Cardiac fibroblast (primary cell): ENCODE measurements around the gene MYH14.
"Not testable (repeated sequence)": the region's sequence is repeated elsewhere in the genome, so short reads cannot be mapped to it uniquely, and the experiment has no call there.

Source experiments
- DNase-seq, 2 donors: peaks; one replicate each; pipeline versions ENCODE4 v3.0.0 to v3.0.0-alpha.2; 2010; ENCODE audit warnings: low read depth in 2 of 2
- H3K4me3 ChIP-seq, 2 donors: replicated peaks in 1 of 2; 1 replicate in 1 of 2; 2 replicates in 1 of 2; pipeline ENCODE4 v1.5.1; 2011; ENCODE audit warnings: low read depth in 2 of 2, low read length in 2 of 2, mild to moderate bottlenecking in 2 of 2, moderate library complexity in 1 of 2
- TF ChIP-seq, protein P1 (sequence below): IDR thresholded peaks from one replicate; pipeline ENCODE4 v1.5.1; 2011; ENCODE audit warnings: low read depth, mild to moderate bottlenecking, low read length, inconsistent platforms

Gene MYH14

DNA sequence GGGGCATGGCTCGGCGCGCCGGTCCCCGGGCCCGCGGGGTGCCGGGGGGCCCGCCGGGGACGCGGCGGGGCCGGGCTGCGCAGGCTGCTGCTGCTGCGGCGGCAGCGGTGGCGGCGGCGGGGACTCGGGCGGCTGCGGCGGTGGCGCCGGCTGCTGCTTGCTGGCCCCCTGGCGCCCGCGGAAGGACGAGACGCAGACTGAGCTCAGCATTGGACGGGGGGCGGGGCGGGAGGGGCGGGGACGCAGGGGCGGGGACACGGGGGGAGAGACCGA lies 125.4 kb downstream of the MYH14 start:
- H3K4me3 ChIP-seq: no peak overlapping the region
- TF ChIP-seq, protein P1, sequence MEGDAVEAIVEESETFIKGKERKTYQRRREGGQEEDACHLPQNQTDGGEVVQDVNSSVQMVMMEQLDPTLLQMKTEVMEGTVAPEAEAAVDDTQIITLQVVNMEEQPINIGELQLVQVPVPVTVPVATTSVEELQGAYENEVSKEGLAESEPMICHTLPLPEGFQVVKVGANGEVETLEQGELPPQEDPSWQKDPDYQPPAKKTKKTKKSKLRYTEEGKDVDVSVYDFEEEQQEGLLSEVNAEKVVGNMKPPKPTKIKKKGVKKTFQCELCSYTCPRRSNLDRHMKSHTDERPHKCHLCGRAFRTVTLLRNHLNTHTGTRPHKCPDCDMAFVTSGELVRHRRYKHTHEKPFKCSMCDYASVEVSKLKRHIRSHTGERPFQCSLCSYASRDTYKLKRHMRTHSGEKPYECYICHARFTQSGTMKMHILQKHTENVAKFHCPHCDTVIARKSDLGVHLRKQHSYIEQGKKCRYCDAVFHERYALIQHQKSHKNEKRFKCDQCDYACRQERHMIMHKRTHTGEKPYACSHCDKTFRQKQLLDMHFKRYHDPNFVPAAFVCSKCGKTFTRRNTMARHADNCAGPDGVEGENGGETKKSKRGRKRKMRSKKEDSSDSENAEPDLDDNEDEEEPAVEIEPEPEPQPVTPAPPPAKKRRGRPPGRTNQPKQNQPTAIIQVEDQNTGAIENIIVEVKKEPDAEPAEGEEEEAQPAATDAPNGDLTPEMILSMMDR: no peak
- no peak for DNase-seq

DNA sequence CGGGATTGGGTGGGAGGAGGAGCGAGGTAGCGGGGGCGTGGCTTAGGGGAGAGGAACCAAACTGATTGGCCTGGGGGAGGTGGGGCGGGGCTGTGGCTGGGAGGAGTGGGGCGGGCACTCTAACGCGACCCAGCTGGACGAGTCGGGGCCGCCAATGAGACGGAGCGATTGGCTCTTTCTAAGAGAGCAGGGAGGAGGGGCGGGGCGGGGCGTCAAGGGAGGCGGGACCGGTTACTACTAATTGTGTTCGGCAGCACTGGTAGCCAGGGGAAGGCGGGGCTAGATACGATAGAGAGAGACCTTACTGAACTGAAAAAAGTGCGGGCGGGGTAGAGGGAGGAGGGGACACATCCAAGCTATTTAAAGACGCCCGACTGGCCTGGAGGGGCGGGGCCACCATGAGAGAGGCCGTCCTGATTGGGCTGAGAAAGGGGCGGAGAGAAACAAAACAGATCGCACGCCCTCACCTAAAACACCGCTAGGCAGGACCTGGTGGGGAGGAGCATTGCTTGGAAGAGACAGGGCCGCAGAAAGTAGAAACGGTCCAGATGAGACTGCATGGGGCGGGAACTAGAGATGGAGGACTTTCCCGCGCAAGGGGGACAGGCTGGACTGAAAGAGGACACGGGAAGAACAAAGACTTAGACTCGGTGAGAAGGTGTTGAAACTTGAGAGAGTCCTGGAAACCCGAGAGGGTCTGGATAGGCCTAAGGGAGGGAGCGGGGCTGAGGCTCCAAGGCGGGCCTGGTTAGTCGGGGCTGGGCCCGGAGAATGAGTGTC lies 125.9 kb downstream of the MYH14 start, which contains the start of gene KCNC3:
Gene KCNC3 (minus strand): TSS at position 232 of the 780 bp plus-strand sequence. CDS start 295 bp downstream, outside the sequence.
- peak; percentile 94 to 97 for DNase-seq

DNA sequence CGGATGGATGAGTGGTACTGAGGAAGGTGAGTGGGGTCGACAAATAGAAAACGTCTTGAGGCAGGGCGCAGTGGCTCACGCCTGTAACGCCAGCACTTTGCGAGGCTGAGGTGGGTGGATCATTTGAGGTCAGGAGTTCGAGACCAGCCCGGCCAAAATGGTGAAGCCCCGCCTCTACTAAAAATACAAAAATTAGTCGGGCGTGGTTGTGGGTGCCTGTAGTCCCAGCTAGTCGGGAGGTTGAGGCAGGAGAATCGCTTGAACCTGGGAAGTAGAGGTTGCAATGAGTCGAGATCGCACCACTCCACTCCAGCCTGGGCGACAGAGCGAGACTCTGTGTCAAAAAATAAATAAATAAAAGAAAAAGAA lies 126.5 kb downstream of the MYH14 start:
- not testable (repeated sequence) for DNase-seq

More for the DNA sequence above, 125.9 kb downstream of the MYH14 start, which contains the start of gene KCNC3:
- TF ChIP-seq, protein P1: no peak
- H3K4me3 ChIP-seq: peak within 1 kb of the TSS in 1 of 2 donors; percentile 32

DNA sequence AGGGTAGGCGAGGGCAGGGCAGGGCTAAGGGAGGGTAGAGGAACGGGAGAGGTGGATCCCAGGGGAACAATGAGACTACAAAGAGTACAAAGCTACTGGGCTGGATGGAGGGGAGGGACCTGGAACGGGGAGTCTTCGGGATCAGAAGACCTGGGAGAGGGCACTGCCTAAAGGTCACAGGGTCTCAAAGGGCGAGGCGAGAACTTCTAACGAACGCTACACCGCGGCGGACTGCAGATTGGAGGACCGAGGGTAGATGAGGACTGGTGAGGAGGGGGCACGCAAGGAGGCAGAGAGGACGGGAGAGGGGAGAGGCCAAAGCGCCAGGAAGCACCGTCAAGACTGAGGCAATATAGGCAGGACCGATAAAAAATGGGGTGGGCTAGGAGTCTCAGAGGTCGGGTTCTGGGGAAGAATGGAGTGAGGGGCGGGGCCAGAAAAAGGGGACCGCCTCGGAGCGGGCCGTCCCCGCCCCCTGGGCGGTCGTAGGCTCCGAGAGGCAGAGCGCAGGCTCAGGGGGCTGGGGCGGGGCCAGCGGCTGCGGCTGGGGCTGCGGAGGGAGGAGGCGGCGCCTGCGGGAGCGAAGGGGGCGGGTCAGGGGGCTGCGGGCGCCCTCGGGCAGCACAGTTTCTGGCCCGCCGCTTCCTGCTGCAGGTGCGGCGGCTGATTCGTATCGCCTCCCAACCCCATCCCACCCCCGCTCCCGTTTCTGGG lies 127.1 kb downstream of the MYH14 start:
- peak; percentile 9 to 41 for DNase-seq
- no peak overlapping the region for H3K4me3 ChIP-seq

More for the DNA sequence above, 126.5 kb downstream of the MYH14 start:
- H3K4me3 ChIP-seq: not testable (repeated sequence)

DNA sequence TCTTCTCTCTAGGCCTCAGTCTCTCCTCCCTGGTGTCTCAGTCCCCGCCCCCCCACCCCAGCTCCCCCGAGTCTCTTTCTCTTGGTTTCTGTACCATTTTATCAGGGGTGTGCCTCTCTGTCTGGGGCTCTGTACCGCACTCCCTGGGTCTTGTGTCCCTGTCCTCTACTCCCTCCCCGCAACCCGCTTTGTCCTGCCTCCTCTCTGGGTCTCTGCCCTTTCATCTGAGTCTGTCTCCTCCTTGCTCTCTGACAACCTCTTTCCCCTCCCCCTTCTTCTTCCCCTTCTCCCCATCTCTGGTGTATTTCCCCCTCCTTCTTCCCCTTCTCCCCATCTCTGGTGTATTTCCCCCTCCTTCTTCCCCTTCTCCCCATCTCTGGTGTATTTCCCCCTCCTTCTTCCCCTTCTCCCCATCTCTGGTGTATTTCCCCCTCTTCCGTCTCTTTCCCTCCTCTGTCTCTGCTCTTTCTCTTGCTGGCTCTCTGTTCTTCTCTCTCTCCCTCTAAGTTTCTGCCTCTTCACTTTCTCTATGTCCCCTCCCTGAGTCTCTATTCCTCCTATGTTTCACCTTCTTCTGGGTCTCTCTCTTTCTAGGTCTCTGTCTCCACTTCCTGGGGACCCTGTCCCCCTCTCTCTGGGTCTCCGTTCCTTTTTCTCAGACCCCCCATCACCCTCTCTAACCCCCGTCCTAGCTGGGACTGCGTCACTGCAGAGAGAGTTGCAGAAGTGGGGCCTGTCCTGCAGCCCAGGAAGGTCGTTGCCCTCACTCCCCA lies 128.0 kb downstream of the MYH14 start:
- DNase-seq: no peak
- TF ChIP-seq, protein P1: no peak
- no peak overlapping the region for H3K4me3 ChIP-seq

More for the DNA sequence above, 127.1 kb downstream of the MYH14 start:
- TF ChIP-seq, protein P1: no peak

DNA sequence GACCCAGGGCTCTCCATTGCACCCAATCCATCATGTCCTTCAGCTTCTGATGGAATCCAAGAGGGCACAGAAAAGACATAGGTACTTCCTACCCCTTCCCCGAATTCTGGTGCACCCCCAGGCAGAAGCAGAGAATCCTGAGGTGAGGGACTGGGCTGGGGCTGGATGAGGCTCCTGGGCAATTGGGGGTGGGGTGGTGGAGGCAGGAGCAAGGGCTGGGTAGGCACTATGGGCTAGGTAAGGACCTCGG lies 128.5 kb downstream of the MYH14 start:
- no peak overlapping the region for H3K4me3 ChIP-seq
- TF ChIP-seq, protein P1: no peak
- DNase-seq: no peak
